GM12873 (cell line): ENCODE results near the gene FBRSL1.

Experiments used
- TF ChIP-seq, protein P1 (sequence below): IDR thresholded peaks from 2 replicates; pipeline ENCODE4 v1.5.1; 2012; ENCODE audit warnings: low read depth, mild to moderate bottlenecking, moderate library complexity, low read length, control low read depth; ENCODE audit not compliant: insufficient read depth; ENCODE audit errors: missing control alignments

The FBRSL1 gene

DNA sequence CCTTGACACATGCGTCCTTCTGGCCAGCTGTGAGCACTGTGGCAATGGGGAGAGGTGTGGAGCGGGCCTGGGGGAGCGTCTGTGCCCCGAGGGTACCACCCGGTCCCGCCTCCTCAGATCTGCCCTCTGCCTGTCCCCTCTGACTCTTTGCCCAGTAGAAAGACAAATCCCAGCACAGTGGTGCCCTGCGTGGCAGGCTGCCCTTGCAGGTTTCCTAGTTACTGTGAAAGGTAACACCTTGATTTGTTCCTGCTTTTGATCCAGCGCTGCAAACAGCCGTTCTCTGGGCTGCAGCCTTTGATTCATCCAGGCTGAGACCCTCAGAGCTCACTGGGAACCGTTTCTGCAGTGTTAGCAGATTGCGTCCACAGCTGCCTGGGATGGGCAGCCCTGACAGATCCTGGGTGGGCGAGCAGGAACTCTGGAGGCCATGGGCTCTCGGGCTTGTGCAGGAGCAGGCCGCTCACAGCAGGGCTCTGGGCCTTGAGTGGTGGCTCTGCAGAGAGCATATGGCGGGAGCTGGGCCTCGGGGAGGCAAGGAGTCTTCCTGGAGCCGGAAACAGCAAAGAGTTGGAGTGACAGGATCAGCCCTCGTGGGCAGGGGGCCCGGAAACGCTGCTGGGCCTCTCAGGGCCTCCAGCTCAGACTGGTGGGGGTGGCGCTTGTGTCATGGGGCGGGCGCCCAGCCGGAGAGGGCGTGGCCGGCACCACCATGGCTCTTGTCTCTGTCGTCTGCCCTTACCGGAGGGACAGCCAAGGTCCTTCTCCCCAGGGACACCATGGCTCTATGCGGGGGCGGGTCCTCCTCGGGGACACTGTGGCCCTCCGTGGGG lies 16.6 kb downstream of the FBRSL1 start:
- TF ChIP-seq, protein P1, sequence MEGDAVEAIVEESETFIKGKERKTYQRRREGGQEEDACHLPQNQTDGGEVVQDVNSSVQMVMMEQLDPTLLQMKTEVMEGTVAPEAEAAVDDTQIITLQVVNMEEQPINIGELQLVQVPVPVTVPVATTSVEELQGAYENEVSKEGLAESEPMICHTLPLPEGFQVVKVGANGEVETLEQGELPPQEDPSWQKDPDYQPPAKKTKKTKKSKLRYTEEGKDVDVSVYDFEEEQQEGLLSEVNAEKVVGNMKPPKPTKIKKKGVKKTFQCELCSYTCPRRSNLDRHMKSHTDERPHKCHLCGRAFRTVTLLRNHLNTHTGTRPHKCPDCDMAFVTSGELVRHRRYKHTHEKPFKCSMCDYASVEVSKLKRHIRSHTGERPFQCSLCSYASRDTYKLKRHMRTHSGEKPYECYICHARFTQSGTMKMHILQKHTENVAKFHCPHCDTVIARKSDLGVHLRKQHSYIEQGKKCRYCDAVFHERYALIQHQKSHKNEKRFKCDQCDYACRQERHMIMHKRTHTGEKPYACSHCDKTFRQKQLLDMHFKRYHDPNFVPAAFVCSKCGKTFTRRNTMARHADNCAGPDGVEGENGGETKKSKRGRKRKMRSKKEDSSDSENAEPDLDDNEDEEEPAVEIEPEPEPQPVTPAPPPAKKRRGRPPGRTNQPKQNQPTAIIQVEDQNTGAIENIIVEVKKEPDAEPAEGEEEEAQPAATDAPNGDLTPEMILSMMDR, result no peak

DNA sequence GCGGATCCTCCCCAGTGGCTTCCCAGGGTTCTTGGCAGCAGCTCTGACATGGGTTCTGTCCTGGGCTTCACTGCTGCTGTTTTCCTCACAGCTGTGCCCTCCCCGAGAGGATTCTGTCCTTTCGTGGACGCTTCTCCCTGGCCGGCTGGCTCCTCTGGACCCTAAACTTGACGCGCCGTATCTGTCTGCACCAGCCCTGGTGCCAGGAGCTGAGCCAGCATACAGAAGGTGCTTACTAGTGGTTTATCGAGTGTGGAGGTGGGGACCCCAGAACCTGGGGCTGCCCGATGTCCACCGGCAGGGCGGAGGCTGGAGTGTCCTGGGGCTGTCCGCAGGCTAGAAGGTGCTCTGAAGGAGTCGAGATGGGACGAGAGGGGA lies 17.2 kb downstream of the FBRSL1 start:
- TF ChIP-seq, protein P1, result no peak

DNA sequence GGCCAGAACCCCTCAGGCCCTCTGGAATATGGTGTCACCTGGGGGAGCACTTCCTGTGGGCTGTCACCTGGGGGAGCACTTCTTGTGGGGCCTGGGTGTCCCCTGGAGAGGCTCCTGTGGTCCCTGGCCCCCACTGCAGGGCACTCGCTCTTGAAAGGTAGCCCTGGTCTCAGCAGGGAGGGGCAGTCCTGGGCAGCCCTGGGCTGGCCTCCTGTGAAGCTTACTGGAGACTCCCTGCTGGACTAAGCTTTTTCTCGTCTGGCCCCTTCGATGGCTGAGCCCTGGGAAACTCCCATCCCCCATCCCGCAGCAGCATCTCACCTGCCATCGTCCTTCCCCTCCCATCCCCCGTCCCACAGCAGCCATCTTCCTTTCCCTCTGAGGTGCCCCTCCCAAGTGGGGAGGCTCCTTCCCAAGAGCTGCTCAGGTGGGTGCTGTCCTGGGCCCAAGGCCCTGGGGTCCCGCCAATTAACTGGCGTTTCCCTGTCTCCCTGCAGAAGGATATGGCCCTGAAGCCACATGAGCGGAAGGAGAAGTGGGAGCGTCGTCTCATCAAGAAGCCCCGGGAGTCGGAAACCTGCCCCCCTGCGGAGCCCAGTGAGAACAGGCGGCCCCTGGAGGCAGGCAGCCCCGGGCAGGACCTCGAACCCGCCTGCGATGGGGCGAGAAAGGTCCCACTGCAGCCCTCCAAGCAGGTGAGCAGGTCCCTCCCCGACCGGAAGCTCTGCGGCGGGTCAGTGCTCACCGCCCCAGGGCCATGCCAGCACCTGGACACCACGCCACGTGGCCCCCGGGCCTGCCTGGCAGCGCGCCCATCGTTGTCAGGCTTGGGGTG lies 17.9 kb downstream of the FBRSL1 start:
- TF ChIP-seq, protein P1, result peak; percentile 26

DNA sequence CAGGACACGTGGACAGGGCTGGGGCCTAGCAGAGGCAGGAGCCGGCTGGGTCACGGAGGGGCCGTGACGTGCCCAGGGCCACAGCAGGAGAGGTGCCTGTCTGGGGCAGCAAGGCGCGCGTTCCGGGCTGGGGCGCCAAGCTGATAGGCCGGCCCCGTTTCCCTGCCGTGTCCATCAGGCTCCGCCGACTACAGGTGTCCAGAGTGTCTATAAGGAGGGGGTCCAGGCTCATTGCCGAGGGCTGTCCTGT lies 18.5 kb downstream of the FBRSL1 start:
- TF ChIP-seq, protein P1, result no peak

DNA sequence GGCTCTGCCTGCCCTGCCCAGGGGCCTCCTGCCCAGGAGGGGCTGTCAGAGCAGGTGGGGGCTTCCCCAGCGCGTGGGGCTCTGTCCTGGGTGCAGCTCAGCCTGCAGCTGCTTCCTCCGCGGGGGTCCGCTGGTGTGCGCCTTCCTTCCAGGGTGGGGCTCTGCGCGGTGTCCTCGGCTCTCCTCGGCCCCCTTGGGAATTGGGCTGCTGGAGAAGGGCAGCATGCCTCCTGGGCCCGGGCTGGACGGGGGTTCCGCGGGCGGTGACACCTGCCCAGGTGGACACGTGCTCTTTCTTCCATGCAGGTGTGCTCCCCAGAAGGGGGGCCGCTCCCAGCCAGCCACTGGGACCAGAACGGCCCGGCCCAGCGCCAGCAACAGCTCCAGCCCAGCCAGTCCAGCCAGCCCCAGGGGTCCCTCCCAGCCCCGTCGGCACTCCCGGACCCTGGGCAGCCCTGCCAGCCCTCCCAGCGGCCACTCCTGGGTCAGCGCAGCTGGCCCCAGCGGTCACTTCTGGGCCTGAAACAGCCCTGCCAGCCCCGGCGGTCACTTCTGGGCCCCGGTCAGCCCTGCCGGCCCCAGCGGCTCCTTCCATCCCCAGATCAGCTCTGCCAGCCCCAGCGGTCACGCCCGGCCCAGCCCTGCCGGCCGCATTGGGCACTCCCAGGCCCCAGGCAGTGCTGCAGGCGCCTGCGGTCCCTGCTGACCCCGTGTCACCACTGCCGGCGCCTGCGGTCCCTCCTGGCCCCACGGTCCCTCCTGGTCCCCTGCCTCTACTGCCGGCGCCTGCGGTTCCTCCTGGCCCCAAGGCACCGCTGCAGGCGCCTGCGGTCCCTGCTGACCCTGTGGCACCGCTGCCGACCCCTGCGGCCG lies 19.1 kb downstream of the FBRSL1 start:
- TF ChIP-seq, protein P1, result no peak

DNA sequence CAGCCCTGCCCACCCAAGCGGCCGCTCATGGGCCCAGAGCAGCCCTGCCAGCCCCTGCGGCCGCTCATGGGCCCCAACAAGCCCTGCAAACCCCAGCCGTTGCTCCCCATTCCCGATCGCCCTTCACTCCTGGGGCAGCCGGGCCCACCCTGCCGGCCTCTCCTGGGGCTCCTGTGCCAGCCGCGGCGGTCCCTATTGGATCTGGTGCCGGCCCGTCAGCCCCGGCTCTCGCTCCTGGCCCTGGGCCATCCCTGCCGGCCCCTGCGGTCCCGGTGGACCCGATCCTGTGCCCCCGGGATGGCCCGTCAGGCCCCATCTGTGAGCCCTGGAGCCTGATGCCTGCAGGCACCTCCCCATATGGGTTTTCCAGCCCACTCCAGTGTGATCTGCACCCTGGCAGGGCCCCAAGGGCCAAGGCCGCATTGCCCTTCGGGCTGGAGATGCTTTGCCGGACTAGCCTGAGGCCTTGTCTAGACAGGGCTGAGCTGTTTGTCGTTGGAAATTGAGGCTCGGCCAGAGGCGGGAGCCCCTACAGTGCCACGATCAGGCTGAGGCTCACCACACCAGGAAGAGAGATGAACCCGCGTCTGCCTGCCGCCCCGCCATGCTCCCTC lies 20.3 kb downstream of the FBRSL1 start:
- TF ChIP-seq, protein P1, result no peak
